Neural progenitor cell (in vitro differentiated cells): Measurements from ENCODE around the gene MOB2. TPM values are rescaled to one million over a fixed set of nuclear protein-coding genes. Genes with fewer than 3 reads are reported as not detected.

Experiments used
- DNase-seq: peaks from one replicate; pipeline ENCODE4 v3.0.0-alpha.2; 2016; ENCODE audit warnings: low spot score
- H2AFZ ChIP-seq: fragments of 200-600 bp; sonication (generic); replicated peaks from 2 replicates; pipeline ENCODE4 v1.6.1; 2016; ENCODE audit warnings: antibody characterized with exemption
- H3F3A ChIP-seq: fragments of 200-600 bp; sonication (generic); 2 replicates; pipeline ENCODE4 v1.6.1; 2016; ENCODE audit warnings: antibody characterized with exemption, low read depth
- H3K27ac ChIP-seq: fragments of 200-600 bp; sonication (generic); 2 replicates; pipeline ENCODE4 v1.5.1; 2016; ENCODE audit warnings: mild to moderate bottlenecking
- H3K27me3 ChIP-seq: fragments of 200-600 bp; sonication (generic); 2 replicates; pipeline ENCODE4 v1.6.1; 2016; ENCODE audit warnings: mild to moderate bottlenecking, moderate library complexity
- H3K36me3 ChIP-seq: fragments of 200-600 bp; sonication (generic); 2 replicates; pipeline ENCODE4 v1.5.1; 2016
- H3K4me1 ChIP-seq: fragments of 200-600 bp; sonication (generic); 2 replicates; pipeline ENCODE4 v1.6.1; 2016; ENCODE audit warnings: mixed run types
- H3K4me2 ChIP-seq: fragments of 200-600 bp; sonication (generic); 2 replicates; pipeline ENCODE4 v1.6.1; 2016
- H3K4me3 ChIP-seq: fragments of 200-600 bp; sonication (generic); 2 replicates; pipeline ENCODE4 v1.5.1; 2016
- H3K79me2 ChIP-seq: fragments of 200-600 bp; sonication (generic); 2 replicates; pipeline ENCODE4 v1.6.1; 2016; ENCODE audit warnings: low read depth
- H3K9ac ChIP-seq: fragments of 200-600 bp; sonication (generic); 2 replicates; pipeline ENCODE4 v1.6.1; 2016
- H3K9me3 ChIP-seq: fragments of 200-600 bp; sonication (generic); 2 replicates; pipeline ENCODE4 v1.5.1; 2016; ENCODE audit warnings: low read depth
- H4K20me1 ChIP-seq: fragments of 200-600 bp; sonication (generic); 2 replicates; pipeline ENCODE4 v1.6.1; 2016; ENCODE audit warnings: low read depth
- H3K27ac Mint-ChIP-seq: 3 replicates; pipeline ENCODE4 v1.8.0; 2021; ENCODE audit warnings: mixed read lengths
- H3K27me3 Mint-ChIP-seq: 2 replicates; pipeline ENCODE4 v1.8.0; 2022; ENCODE audit warnings: low read depth, mild to moderate bottlenecking, inconsistent platforms, moderate library complexity, mixed read lengths; ENCODE audit not compliant: insufficient read depth
- H3K36me3 Mint-ChIP-seq: 3 replicates; pipeline ENCODE4 v1.8.0; 2021; ENCODE audit warnings: mixed read lengths
- H3K4me1 Mint-ChIP-seq: 3 replicates; pipeline ENCODE4 v1.8.0; 2021; ENCODE audit warnings: mixed read lengths
- H3K4me3 Mint-ChIP-seq: 3 replicates; pipeline ENCODE4 v1.8.0; 2021; ENCODE audit warnings: mild to moderate bottlenecking, moderate library complexity, mixed read lengths
- H3K9me3 Mint-ChIP-seq: 3 replicates; pipeline ENCODE4 v1.8.0; 2020; ENCODE audit warnings: mixed read lengths
- EZH2 ChIP-seq: fragments of 200-600 bp; sonication (generic); IDR thresholded peaks from 2 replicates; pipeline ENCODE4 v1.6.1; 2017; ENCODE audit warnings: antibody characterized with exemption, mild to moderate bottlenecking, moderate library complexity
- EZH2phosphoT487 ChIP-seq: fragments of 200-600 bp; sonication (generic); IDR thresholded peaks from 2 replicates; pipeline ENCODE4 v1.6.1; 2017; ENCODE audit warnings: antibody characterized with exemption
- total RNA-seq: library from RNA; depleted of rRNA; stranded (reverse); fragments of >200 nt; gene quantifications from 2 replicates; pipeline ENCODE4 v1.2.3, GENCODE V29; 2015; ENCODE audit warnings: low replicate concordance
- TF ChIP-seq, protein P1 (sequence below): fragments of 200-600 bp; sonication (generic); IDR thresholded peaks from 2 replicates; pipeline ENCODE4 v1.5.1; 2017; ENCODE audit warnings: antibody characterized with exemption, mild to moderate bottlenecking

Gene MOB2
- total RNA-seq, 1 donor from 2014 or later = 8.0 TPM

DNA sequence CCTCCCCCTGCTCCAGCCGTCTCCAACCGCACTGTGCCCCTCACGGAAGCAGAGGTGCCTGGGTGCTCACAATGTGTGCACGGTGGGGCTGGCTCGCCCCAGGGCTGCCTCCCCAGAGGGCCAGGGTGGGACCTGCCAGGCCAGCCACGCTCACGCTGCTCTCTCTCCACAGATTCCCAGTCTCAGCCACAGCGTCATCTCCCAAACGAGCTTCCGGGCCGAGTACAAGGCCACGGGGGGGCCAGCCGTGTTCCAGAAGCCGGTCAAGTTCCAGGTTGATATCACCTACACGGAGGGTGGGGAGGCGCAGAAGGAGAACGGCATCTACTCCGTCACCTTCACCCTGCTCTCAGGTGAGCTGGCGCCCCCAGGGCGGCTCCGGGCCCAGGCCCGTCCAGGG, 30.4 kb downstream of the MOB2 start:
- peaks cover 3% of the 10 kb centered on the region for H3K4me1 Mint-ChIP-seq
- H3K9ac ChIP-seq = no peak overlapping the region
- H3F3A ChIP-seq = no peaks in the 10 kb centered on the region
- H2AFZ ChIP-seq = no peak overlapping the region
- H3K9me3 ChIP-seq = no peaks in the 10 kb centered on the region
- no peak overlapping the region for H3K4me3 Mint-ChIP-seq
- H3K9me3 Mint-ChIP-seq = no peaks in the 10 kb centered on the region
- no peak overlapping the region for H3K27ac Mint-ChIP-seq
- TF ChIP-seq EZH2 (no peak), EZH2phosphoT487 (no peak)
- no peak overlapping the region for H3K27ac ChIP-seq
- peaks cover 13% of the 10 kb centered on the region for H4K20me1 ChIP-seq
- H3K27me3 Mint-ChIP-seq = peaks cover 4% of the 10 kb centered on the region
- no peak for DNase-seq
- H3K79me2 ChIP-seq = no peaks in the 10 kb centered on the region
- no peak overlapping the region for H3K4me2 ChIP-seq
- H3K4me1 ChIP-seq = peaks cover 10% of the 10 kb centered on the region
- no peak overlapping the region for H3K4me3 ChIP-seq
- H3K36me3 Mint-ChIP-seq = no peaks in the 10 kb centered on the region
- no peaks in the 10 kb centered on the region for H3K27me3 ChIP-seq
- H3K36me3 ChIP-seq = no peaks in the 10 kb centered on the region

GRCh38 chr11:1455763-1456060, 30.9 kb downstream of the MOB2 start:
- H3K36me3 ChIP-seq = no peaks in the 10 kb centered on the region
- H3K27me3 ChIP-seq = no peaks in the 10 kb centered on the region
- DNase-seq = no peak
- H3F3A ChIP-seq = no peaks in the 10 kb centered on the region
- TF ChIP-seq EZH2 = no peak
- TF ChIP-seq EZH2phosphoT487 = no peak
- TF ChIP-seq, protein P1, sequence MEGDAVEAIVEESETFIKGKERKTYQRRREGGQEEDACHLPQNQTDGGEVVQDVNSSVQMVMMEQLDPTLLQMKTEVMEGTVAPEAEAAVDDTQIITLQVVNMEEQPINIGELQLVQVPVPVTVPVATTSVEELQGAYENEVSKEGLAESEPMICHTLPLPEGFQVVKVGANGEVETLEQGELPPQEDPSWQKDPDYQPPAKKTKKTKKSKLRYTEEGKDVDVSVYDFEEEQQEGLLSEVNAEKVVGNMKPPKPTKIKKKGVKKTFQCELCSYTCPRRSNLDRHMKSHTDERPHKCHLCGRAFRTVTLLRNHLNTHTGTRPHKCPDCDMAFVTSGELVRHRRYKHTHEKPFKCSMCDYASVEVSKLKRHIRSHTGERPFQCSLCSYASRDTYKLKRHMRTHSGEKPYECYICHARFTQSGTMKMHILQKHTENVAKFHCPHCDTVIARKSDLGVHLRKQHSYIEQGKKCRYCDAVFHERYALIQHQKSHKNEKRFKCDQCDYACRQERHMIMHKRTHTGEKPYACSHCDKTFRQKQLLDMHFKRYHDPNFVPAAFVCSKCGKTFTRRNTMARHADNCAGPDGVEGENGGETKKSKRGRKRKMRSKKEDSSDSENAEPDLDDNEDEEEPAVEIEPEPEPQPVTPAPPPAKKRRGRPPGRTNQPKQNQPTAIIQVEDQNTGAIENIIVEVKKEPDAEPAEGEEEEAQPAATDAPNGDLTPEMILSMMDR = no peak
- Mint-ChIP-seq H3K4me3 (no peak overlapping the region), H3K27ac (no peak overlapping the region), H3K4me1 (peaks cover 3% of the 10 kb centered on the region), H3K36me3 (no peaks in the 10 kb centered on the region), H3K9me3 (no peaks in the 10 kb centered on the region), H3K27me3 (peaks cover 4% of the 10 kb centered on the region)
- no peak overlapping the region for H3K4me3 ChIP-seq
- H4K20me1 ChIP-seq = peaks cover 13% of the 10 kb centered on the region
- H2AFZ ChIP-seq = no peak overlapping the region
- H3K27ac ChIP-seq = no peak overlapping the region
- no peak overlapping the region for H3K4me2 ChIP-seq
- no peak overlapping the region for H3K9ac ChIP-seq
- H3K9me3 ChIP-seq = no peaks in the 10 kb centered on the region
- no peaks in the 10 kb centered on the region for H3K79me2 ChIP-seq
- peaks cover 10% of the 10 kb centered on the region for H3K4me1 ChIP-seq

DNA sequence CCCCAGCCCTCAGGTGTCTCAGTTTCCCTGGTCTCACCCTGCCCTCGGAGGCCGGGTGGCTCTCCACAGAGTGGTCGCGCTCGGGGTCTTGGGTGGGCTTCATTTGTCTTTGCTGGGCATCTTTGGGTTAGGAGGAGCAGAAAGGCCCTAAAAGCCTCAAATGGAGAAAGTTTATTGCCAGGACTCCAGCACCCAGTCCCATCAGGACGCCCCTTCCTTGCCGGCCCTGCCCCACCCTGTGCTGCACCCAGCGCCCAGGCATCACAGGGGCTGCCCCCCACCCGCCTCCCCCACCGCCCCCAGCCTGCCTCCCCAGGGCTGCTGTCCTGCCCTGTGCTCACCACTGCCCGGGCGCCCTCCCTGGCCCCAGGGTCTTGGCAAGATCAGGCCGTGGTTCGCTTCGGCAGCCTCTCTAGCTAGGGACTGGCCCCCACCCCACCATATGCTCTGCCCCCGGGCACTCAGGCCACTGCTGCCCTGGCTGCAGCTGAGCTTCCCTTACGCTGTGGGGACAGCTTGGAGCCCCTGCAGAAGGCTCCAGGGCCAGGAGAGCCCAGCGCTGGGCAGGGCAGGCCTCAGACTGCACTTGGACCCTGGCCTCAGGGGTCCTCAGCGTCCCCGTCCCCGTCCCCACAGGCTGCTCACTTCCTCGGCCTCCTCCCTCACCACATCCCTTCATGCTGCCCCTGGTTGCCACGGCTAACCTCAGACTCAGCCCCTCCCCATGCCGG, 31.4 kb downstream of the MOB2 start:
- H3K4me1 Mint-ChIP-seq = peaks cover 3% of the 10 kb centered on the region
- H3K36me3 ChIP-seq = no peaks in the 10 kb centered on the region
- no peak overlapping the region for H3K4me2 ChIP-seq
- H3K27me3 Mint-ChIP-seq = peaks cover 3% of the 10 kb centered on the region
- no peaks in the 10 kb centered on the region for H3K36me3 Mint-ChIP-seq
- H3F3A ChIP-seq = no peaks in the 10 kb centered on the region
- no peak overlapping the region for H3K27ac Mint-ChIP-seq
- H3K4me3 ChIP-seq = no peak overlapping the region
- no peak overlapping the region for H3K4me3 Mint-ChIP-seq
- peaks cover 10% of the 10 kb centered on the region for H3K4me1 ChIP-seq
- H3K9ac ChIP-seq = no peak overlapping the region
- no peaks in the 10 kb centered on the region for H3K79me2 ChIP-seq
- no peak overlapping the region for H2AFZ ChIP-seq
- TF ChIP-seq, protein P1 = no peak
- TF ChIP-seq EZH2 (no peak), EZH2phosphoT487 (no peak)
- H3K27me3 ChIP-seq = no peaks in the 10 kb centered on the region
- H3K9me3 Mint-ChIP-seq = no peaks in the 10 kb centered on the region
- no peak for DNase-seq
- no peaks in the 10 kb centered on the region for H3K9me3 ChIP-seq
- H3K27ac ChIP-seq = no peak overlapping the region
- H4K20me1 ChIP-seq = peaks cover 13% of the 10 kb centered on the region

DNA sequence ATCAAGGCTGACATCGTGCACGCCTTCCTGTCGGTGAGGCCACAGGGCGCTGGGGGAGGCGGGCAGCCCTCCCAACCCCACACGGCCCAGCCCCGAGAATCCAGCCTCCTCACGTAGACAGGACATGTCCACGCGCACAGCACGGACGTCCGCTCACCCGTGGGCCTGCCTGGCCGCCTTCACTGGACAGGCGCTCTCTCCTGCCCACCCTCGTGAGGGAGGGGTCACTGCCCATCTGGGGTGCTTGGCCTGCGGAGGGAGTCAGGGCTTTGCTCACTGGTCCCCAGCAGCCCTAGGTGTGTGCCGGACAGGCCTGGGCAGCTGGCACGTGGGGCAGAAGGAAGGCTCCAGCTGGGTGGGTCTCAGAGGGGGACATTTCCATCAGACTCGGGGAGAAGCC, 32.0 kb downstream of the MOB2 start:
- no peak overlapping the region for H3K9ac ChIP-seq
- Mint-ChIP-seq H3K27ac (no peak overlapping the region), H3K4me3 (no peak overlapping the region), H3K9me3 (no peaks in the 10 kb centered on the region), H3K27me3 (peaks cover 2% of the 10 kb centered on the region), H3K4me1 (peaks cover 3% of the 10 kb centered on the region), H3K36me3 (no peaks in the 10 kb centered on the region)
- H3K27ac ChIP-seq = no peak overlapping the region
- H3K27me3 ChIP-seq = no peaks in the 10 kb centered on the region
- no peaks in the 10 kb centered on the region for H3F3A ChIP-seq
- H3K4me1 ChIP-seq = peaks cover 12% of the 10 kb centered on the region
- no peak for DNase-seq
- no peak overlapping the region for H2AFZ ChIP-seq
- no peaks in the 10 kb centered on the region for H3K36me3 ChIP-seq
- H3K9me3 ChIP-seq = no peaks in the 10 kb centered on the region
- peaks cover 17% of the 10 kb centered on the region for H4K20me1 ChIP-seq
- H3K4me2 ChIP-seq = no peak overlapping the region
- TF ChIP-seq EZH2phosphoT487 (no peak), EZH2 (no peak)
- TF ChIP-seq, protein P1 = no peak
- no peak overlapping the region for H3K4me3 ChIP-seq
- H3K79me2 ChIP-seq = no peaks in the 10 kb centered on the region
